Ovary (tissue), 3 donors: ENCODE results near the gene ERO1B.

Experiments
- CTCF ChIP-seq, 3 donors: fragments of 450-650 bp in 2 of 3; fragments of 200-600 bp in 1 of 3; IDR thresholded peaks; one replicate each; pipeline versions ENCODE4 v1.5.1 to v1.8.0; 2016 to 2022; ENCODE audit warnings: antibody characterized with exemption in 3 of 3, mild to moderate bottlenecking in 1 of 3
- EP300 ChIP-seq: sonication (generic); formaldehyde crosslinking; IDR thresholded peaks from one replicate; pipeline ENCODE4 v1.6.1; 2017; ENCODE audit warnings: antibody characterized with exemption
- POLR2A ChIP-seq: fragments of 450-650 bp; IDR thresholded peaks from one replicate; pipeline ENCODE4 v1.6.1; 2017; ENCODE audit warnings: antibody characterized with exemption, mild to moderate bottlenecking, moderate library complexity
- donor health status: DM: no; HTN: no; CAD: no.

DNA sequence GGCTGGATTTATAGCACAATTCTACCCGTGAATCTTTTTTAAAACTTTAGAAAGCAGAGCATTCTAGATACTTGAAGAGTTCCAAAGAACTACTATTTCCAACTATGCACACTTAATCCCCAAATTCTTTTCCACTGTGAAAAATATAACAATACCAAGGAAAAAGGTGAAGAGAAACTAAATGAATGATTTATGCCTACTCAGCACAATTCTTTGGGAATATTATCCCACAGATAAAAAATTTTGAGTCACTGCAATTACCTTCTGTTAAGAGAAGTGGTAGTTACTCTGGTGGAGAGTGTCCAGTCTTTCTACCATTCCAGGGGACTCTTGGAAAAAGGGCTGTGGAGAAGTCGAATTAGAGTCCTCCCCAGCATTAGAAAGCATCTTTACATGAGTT lies 39.2 kb downstream of the ERO1B start:
- TF ChIP-seq CTCF (IDR thresholded peaks at IDR 0.05) (no peak), EP300 (no peak), POLR2A (no peak)
